Stimulated activated naive CD8-positive, alpha-beta T cell treated with anti-CD3 and anti-CD28 coated beads, Interleukin-15, amount 100 ng/mL, for 72 hours (primary cell): Measurements from ENCODE around the gene RNU5B-1.
"Not testable (repeated sequence)": the region's sequence is repeated elsewhere in the genome, so short reads cannot be mapped to it uniquely, and the experiment has no call there.

Experiments
- ATAC-seq: fragments of 150-1000 bp; cut with Tn5 transposase; 2 replicates; pipeline ENCODE4 v1.10.0; 2021; ENCODE audit warnings: mild to moderate bottlenecking, moderate library complexity
- DNase-seq, 2 donors: peaks; one replicate each; pipeline ENCODE4 v3.0.0; 2021 to 2022
- H3K27ac Mint-ChIP-seq, 2 donors: one replicate each; pipeline ENCODE4 v1.8.0; 2022; ENCODE audit warnings: mild to moderate bottlenecking in 2 of 2, mixed read lengths in 2 of 2, moderate library complexity in 2 of 2
- H3K27me3 Mint-ChIP-seq: one replicate; pipeline ENCODE4 v1.8.0; 2022; ENCODE audit warnings: mixed read lengths
- H3K4me1 Mint-ChIP-seq: one replicate; pipeline ENCODE4 v1.8.0; 2022; ENCODE audit warnings: mild to moderate bottlenecking, mixed read lengths
- H3K4me3 Mint-ChIP-seq, 2 donors: one replicate each; pipeline ENCODE4 v1.8.0; 2022; ENCODE audit warnings: mild to moderate bottlenecking in 2 of 2, mixed read lengths in 2 of 2, moderate library complexity in 1 of 2
- H3K9me3 Mint-ChIP-seq, 2 donors: one replicate each; pipeline ENCODE4 v1.8.0; 2022; ENCODE audit warnings: mixed read lengths in 2 of 2

Gene RNU5B-1

GRCh38 chr15:65343374-65343981, 39.0 kb downstream of the RNU5B-1 start:
- peaks cover 32% of the 10 kb centered on the region for H3K27me3 Mint-ChIP-seq
- no peaks in the 10 kb centered on the region for H3K9me3 Mint-ChIP-seq
- H3K27ac Mint-ChIP-seq = no peak overlapping the region
- DNase-seq = no peak
- peaks cover 8% of the 10 kb centered on the region for H3K4me1 Mint-ChIP-seq
- no peak overlapping the region for H3K4me3 Mint-ChIP-seq
- ATAC-seq = no peak

- Mint-ChIP-seq H3K27me3 (peaks cover 40% of the 10 kb centered on the region), H3K4me1 (peaks cover 8% of the 10 kb centered on the region), H3K27ac (no peak overlapping the region), H3K4me3 (no peak overlapping the region), H3K9me3 (no peaks in the 10 kb centered on the region)
- DNase-seq = no peak
- no peak for ATAC-seq
These were observed 39.9 kb downstream of the RNU5B-1 start for GRCh38 chr15:65344214-65344913.

- no peak for ATAC-seq
These were observed 40.4 kb downstream of the RNU5B-1 start for GRCh38 chr15:65344914-65345275.

GRCh38 chr15:65346856-65347598, 42.5 kb downstream of the RNU5B-1 start:
- H3K27ac Mint-ChIP-seq = no peak overlapping the region
- no peaks in the 10 kb centered on the region for H3K9me3 Mint-ChIP-seq
- no peak overlapping the region for H3K4me3 Mint-ChIP-seq
- no peak for DNase-seq
- H3K27me3 Mint-ChIP-seq = peaks cover 25% of the 10 kb centered on the region
- no peak for ATAC-seq
- no peaks in the 10 kb centered on the region for H3K4me1 Mint-ChIP-seq

More at GRCh38 chr15:65344914-65345275, 40.4 kb downstream of the RNU5B-1 start:
- Mint-ChIP-seq H3K4me1 (peaks cover 3% of the 10 kb centered on the region), H3K27me3 (peaks cover 37% of the 10 kb centered on the region), H3K9me3 (no peaks in the 10 kb centered on the region), H3K4me3 (no peak overlapping the region), H3K27ac (no peak overlapping the region)
- no peak for DNase-seq

GRCh38 chr15:65347756-65348155, 43.3 kb downstream of the RNU5B-1 start:
- not testable (repeated sequence) for H3K4me1 Mint-ChIP-seq, H3K4me3 Mint-ChIP-seq, ATAC-seq, DNase-seq, H3K27ac Mint-ChIP-seq, H3K9me3 Mint-ChIP-seq
- H3K27me3 Mint-ChIP-seq = peaks cover 30% of the 10 kb centered on the region

GRCh38 chr15:65349338-65349737, 44.9 kb downstream of the RNU5B-1 start:
- ATAC-seq = no peak
- Mint-ChIP-seq H3K27me3 (peaks cover 45% of the 10 kb centered on the region), H3K9me3 (peaks cover 3 to 17% of the 10 kb centered on the region in 2 donors), H3K4me3 (no peak overlapping the region), H3K4me1 (no peaks in the 10 kb centered on the region), H3K27ac (no peak overlapping the region)
- no peak for DNase-seq

- not testable (repeated sequence) for H3K4me1 Mint-ChIP-seq, H3K4me3 Mint-ChIP-seq, ATAC-seq, H3K27ac Mint-ChIP-seq, DNase-seq
- Mint-ChIP-seq H3K9me3 (peaks cover 6 to 21% of the 10 kb centered on the region in 2 donors), H3K27me3 (peaks cover 63% of the 10 kb centered on the region)
These were observed 47.5 kb downstream of the RNU5B-1 start for GRCh38 chr15:65351972-65352371.
